Astrocyte (in vitro differentiated cells and primary cell): ENCODE results near the gene UBAP1.

Experiments used
- EZH2 ChIP-seq: IDR thresholded peaks from 2 replicates; pipeline ENCODE4 v1.6.1; 2012; ENCODE audit warnings: mild to moderate bottlenecking, low read length, inconsistent platforms; ENCODE audit not compliant: insufficient read depth
- TF ChIP-seq, protein P1 (sequence below): IDR thresholded peaks from 2 replicates; pipeline ENCODE4 v1.5.1; 2011; ENCODE audit warnings: low read depth, mild to moderate bottlenecking, inconsistent platforms, low read length, moderate library complexity; ENCODE audit not compliant: insufficient read depth

DNA sequence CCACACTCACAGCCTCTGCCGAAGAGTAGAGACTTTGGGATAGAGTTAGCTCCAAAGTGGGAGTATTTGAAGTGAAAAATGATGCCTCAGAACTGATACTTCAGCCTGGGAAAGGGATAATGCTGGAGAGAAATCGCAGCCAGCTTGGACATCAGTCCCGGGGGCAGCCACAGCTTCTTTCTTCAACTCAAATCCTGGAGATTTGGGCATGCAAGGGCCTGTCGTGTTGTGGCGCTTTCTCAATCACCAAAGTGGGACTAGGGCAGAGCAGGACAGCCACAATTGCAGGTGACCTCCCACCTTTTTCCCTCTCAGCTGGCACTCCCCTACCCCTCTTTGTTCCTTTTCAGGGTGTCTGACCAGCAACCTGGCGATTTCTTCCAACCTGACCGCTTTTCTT lies 70.4 kb downstream of the UBAP1 start:
- TF ChIP-seq, protein P1, sequence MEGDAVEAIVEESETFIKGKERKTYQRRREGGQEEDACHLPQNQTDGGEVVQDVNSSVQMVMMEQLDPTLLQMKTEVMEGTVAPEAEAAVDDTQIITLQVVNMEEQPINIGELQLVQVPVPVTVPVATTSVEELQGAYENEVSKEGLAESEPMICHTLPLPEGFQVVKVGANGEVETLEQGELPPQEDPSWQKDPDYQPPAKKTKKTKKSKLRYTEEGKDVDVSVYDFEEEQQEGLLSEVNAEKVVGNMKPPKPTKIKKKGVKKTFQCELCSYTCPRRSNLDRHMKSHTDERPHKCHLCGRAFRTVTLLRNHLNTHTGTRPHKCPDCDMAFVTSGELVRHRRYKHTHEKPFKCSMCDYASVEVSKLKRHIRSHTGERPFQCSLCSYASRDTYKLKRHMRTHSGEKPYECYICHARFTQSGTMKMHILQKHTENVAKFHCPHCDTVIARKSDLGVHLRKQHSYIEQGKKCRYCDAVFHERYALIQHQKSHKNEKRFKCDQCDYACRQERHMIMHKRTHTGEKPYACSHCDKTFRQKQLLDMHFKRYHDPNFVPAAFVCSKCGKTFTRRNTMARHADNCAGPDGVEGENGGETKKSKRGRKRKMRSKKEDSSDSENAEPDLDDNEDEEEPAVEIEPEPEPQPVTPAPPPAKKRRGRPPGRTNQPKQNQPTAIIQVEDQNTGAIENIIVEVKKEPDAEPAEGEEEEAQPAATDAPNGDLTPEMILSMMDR: no peak
- TF ChIP-seq EZH2: no peak
